AG08396 (cell line): Measurements from ENCODE around the gene NANOS2.
A peak's percentile ranks its signal among the peaks of the same experiment; 100 is the strongest.

Experiments
- DNase-seq: peaks from one replicate; pipeline ENCODE4 v3.0.0; 2012; ENCODE audit warnings: low spot score, mixed read lengths

The NANOS2 gene

DNA sequence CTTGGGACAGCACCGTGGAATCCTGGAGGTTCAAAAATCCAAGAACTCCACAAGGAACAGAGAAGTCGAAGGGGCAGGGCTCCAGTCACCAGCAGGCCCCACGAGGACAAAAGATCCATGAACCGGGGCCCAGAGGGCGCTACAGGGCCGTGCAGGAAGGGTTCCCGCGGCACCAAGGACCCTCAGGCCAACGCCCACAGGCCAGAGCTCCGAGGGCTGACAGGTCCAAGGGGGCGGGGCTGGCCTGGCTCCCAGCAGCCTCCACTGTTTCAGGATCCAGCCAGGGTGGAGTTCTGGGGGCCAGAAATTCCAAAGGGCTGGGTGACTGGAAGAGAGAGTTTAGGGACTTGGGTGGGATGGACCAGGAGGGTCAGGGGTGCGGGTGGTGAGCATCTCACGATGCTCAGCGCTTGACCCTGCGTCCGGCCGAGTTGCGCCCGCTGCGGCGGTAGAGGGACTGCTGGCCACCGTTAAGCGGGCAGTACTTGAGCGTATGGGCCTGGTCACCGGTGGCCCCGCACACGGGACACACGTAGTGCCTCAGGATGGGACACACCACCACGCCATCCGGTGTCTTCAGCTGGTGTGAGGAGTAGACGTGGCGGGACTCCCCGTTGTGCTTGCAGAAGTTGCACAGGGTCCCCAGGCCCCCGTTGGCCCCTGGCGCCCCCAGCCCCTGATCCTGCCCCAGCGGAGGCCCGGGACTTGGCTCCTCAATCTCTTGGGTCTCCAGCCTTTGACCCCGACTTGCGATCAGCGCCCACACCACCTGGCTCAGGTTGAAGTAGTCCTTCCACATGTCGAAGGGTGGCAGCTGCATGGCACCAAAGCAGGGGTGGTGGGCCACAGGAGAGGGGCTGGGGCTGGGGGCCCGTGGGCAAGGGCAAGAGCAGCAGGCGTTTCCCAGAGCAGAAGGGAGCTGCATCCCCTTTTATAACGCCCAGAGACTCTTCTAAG, at the start of gene NANOS2:
NANOS2 (minus strand) TSS at position 905 of the 957 bp plus-strand sequence; CDS start at position 820, 85 bp downstream.
- DNase-seq, result no peak

DNA sequence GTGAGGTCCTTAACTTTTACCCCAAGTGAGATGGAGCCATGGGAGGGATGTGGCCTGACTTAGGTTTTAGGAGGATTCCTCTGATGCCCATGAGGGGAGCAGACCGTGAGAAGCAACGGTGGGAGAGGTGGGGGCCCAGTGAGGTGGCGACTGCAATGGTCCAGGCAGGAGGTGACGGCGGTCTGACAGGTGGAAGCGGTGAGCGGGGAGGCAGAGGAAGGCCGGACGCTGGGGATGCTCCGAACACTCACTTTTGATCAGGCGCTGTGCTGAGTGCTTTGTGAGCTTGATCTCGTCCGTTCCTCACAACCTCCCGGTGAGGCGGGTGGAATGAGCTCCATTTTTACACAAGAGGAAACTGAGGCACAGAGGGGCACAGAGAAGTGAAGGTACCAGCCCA, 47.4 kb upstream of the NANOS2 start:
- no peak for DNase-seq

DNA sequence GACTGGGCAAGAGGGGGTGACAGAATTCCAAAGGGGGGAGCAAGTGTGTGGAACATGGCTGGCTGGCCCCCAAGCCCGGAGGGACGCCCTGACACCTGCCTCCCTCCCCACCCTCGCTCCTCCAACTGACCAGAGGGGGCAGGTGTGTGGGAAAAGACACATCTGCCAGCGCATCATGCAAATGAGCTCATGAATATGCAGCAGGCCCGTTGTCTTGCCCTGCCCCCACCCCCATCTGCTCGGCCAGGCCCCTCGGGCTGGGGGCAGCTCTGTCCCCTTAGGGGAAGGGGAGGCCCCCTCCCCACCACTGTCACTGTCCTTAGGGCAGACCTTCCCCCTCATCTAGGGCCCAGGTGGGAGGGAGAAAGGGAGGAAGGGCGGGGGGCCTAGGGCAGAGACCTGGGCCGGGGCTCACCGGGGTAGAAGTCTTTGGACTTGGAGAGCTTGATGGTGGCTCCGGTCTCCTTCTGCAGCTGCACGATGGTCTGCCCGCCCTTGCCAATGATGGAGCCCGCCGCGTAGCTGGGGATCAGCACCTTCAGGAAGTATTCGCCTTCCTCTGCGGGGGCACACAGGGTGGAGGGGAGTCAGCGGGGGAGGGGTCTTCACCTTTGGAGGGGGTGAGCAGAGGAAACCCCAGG, 46.1 kb upstream of the NANOS2 start:
- no peak for DNase-seq

DNA sequence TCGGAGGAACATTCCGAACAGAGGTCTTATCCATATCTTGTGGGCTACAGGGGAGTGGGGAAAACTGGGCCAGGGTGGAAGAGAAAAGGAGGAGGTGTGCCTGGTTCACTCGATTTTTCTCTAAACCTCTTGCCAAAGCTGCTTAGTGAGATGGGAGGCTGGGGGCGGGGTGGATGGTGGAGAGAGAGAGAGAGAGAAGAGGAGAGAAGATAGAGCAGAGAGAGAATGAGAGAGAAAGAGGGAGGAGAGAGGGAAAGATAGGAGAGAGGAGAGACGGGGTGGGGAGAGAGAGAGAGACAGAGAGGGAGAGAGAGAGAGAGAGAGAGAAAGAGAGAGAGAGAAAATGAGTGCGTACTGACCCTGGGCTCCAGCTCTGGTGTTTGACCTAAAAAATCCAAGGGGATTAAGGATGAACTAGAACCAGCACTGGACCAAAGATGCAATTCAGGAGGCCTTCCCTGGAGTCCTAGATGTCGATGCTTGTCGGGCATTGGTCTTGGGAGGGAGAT, 45.0 kb upstream of the NANOS2 start:
- no peak for DNase-seq

DNA sequence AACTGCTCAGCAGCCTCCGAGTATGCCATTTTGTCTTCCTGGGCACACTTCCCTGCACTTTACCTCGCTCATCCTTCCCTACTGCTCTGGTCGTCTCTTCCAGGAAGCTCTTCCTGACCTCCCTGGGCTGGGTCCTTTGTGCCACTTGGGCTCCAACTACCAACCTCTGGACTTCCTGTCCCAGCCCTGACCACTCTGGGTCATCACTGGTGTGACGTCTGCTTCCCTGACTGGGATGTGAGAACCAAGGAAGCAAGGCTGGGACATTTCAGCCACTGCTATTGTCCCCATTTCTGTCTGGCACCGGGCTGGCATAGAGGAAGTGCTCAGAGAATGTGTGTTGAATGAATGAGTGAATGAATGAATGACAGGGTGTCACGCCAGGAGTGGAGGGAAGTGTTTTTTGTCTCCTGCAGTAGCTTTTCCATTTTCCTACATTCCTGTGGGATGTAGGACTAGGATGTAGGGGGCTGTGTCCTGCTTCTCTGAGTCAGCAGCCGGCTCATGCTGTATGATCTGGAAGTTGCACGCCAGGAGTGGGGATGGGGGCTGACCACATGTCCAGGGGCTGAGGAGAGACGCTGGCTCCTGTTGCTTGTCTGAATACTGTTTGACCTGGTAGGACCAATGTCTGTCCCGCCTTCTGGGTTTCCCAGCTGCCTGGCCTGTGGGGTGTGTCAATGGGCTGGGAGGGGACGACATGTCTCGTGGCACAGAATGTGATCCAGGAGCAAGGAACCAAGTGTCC, 44.4 kb upstream of the NANOS2 start:
- no peak for DNase-seq

DNA sequence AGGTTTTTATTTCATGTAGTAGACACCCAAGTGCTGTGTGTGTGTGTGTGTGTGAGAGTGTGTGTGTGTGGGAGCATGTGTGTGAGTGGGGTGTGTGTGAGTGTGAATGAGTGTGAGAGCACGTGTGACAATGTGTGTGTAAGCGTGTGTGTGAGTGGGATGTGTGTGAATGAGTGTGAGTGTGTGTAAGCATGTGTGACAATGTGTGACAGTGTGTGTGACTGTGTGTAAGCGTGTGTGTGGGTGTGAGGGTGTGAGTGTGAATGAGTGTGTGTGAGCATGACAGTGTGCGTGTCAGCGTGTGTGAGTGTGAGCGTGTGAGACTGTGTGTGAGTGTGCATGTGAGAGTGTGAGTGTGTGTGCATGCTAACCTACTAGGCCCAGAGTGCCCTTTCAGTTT, 43.7 kb upstream of the NANOS2 start:
- no peak for DNase-seq

DNA sequence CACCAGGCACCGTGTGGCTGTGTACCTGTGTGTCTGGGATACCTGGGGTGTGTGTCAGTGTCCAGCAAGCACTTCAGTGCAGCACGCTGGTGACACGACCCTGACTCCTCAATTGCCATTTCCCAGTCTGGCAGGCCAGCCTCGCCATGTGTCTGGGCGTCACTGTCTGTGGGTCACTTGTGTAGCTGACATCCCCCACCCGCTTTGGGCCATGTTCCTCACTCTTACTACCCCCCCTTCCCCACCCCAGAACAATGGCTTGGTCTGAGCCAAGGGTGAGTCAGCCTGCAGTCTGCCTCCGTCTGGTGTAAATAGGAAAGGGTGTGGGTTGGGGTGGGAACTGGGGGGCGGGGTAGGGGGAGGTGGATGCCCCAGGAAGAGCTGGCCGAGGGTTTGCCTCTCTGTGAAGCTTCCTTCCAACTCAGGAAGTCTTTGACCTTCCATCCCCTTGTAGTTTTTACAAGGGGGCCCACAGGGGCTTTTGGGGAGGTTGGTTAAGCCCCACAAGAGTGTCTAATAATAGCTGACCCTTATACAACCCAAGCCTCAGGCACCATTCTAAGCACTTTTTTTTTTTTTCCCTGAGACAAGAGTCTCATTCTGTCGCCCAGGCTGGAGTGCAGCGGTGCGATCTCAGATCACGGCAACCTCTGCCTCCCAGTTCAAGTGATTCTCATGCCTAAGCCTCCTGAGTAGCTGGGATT, 41.5 kb upstream of the NANOS2 start:
- DNase-seq, result no peak

DNA sequence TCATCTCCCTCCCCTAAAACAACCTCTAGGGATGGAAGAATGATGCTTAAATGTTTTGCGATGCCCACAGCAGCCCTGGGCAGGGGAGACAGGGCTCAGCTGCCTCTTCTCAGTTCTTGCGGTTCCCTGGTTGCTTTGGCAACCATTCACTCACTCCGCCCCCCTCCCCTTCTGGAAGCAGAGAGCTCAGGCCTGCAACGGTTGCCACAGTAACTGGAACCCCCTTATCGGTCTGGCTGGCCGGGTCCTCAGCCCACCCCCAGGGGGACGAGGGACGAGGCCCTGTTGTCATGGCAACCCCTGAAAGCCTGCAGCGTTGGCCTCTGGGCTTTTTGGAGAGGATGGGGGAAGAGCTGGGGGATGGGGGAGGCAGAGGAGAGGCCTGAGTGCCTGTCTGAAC, 39.6 kb upstream of the NANOS2 start:
- DNase-seq, result no peak

DNA sequence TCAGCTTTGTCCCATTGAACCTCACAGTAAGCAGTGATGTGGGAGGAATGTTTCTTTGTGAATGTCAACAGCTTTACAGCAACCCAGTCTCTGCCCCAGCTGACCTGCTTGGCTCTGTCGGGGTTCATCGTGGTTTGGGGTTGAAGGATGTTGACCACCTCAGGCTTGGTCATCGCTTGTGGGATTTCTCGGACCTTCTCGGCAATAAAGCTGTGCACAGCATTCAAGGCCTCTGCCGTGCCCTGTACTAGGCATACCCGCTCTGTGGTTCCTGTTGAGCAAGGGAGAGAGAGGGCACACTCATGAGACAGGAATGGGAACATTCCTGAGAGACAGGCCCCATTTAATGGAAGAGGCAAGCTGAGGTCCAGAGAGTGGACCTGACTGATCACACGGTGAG, 39.1 kb upstream of the NANOS2 start:
- no peak for DNase-seq

DNA sequence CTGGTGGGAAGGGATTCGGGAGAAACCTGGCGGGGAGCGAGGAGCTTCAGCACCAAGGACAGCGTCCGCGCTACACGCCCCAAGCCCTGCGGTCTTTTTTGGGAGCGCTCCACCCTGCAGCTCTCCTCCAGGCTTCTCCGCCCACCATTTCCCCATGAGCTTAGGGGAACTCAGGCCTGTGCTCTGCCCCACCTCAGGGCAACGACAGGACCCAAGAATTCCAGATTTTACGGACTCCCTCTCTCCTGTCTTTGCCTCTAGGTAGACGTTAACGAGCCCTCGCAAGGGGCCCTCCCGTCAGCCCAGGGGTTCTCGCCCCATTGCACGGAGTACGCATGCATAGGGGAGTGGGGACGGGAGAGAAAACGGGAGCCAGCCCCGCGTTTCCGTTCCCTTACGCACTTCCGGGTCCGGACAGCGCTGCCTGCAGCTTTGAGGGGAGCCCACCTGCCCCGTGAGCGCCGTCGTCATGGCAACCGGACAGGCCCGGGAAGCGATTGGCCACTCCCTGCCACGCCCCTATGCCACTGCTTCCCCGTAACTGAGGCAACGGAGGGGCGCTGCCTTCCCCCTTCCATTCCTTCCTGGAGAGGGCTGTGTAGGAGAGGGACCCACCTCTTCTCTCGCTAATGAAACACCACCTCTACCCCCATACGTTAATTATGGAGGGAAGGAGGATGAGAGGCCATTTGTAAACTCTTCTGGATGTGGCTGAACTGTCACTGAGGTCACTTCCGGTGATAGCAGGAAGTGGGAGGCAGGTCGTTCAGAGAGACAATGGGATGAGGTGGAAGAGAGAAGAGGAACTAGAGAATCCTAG, 38.3 kb upstream of the NANOS2 start:
- DNase-seq, result peak; percentile 84

DNA sequence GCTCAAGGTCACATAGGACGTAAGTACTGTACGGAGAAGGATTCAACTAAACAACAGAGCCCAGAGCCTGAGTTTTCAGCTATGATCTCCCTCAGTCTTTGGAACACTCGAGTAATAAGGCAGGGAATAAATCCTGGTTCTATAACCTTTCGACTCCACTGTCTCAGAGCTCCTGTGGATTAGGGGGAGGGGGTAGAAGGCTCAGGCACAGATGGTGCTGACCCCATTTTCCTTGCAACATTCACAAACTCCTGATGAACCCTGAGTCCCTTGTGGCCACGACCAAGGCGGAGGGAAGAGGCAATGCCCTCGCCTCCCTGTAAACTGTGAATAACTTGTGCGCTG, 37.7 kb upstream of the NANOS2 start:
- no peak for DNase-seq

DNA sequence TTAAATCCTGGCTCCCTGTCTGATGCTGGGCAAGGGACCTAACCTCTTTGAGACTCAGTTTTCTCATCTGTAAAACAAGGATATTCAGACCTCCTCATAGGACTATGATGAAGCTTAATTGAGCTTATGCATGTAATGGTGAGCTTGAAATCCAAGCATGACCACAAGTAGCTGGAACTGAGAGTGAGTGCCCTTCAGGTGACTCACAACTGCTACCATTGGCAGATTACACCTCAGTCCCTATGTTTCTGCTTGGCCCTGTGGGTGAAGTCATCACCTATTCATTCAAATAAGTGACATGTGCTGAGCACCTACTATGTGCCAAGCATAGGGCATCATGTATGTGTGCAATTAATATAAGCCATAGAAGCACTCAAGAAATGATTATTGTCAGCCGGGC, 33.3 kb upstream of the NANOS2 start:
- DNase-seq, result peak; percentile 42

DNA sequence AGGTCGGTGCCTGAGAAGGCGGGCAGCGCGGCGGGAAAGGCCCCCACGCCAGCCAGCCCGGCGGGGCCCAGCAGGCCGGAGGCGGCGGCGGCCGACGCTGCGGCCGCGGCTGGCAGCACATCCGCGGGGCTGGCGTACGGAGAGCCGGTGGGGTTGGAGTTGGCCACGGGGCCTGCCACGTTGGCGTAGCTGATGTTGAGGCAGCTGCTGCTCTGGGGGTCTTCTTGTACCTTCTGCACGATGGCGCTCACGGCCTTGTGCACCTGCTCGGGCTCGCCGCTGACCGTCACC, 25.9 kb upstream of the NANOS2 start:
- no peak for DNase-seq

DNA sequence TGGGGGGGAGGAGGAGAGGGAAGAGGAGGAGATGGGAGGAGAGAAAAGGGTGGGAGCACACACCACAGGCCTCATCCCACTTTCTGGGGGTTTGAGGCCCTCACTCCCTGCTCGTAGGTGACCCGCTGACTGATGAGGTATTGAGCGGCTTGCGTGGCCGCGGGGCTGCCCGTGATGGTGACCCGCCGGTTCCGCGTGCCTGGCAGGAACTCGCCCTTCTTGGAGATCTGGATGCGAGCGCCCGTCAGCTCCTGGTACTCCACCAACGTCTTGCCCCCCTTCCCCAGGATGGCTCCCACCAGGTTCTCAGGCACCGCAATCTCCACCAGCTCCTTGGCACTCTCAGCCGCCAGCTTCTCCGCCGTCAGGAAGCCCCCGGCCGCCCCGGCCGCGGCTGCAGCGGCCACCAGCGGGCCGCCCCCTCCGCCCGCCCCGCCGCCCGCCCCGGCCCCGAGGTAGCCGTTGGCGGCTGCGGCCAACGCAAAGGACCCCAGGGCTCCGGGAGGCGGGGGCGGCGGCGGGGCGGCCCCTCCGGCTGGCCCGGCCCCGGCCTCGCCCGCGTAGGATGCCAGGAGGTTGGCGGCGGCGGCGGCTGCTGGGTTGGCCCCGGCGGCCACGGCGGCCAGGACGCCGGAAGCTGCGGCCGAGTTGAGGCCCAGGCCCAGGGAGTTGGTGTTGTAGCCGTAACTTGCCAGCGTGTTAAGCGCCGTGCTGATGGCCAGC, 25.4 kb upstream of the NANOS2 start:
- no peak for DNase-seq

DNA sequence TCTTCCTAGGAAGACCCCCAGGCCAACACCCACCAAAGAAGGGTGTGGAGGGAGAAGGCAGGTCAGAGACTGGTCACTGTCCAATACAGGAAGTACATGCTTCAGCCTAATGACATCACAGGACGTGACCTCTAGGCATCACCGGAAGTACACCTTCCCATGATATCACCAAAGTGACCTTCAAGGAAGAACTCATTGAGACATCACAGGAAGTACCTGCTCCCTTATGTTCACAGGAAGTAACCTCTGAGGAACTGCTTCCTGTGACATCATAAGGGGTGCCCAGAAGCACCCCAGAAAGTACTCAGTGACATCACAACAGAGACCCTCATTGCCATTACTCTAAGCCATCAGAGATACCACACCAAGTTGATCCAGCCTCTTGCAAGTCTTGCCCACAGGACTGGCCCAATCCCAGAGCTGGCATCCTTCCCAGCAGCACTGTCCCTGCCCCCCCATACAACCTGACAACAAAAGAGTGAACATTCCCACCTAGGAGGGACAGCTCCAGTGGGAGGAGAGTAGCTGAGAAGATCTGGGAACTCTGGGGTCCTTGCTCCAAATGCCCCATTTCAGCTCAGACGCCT, 24.2 kb upstream of the NANOS2 start:
- no peak for DNase-seq

DNA sequence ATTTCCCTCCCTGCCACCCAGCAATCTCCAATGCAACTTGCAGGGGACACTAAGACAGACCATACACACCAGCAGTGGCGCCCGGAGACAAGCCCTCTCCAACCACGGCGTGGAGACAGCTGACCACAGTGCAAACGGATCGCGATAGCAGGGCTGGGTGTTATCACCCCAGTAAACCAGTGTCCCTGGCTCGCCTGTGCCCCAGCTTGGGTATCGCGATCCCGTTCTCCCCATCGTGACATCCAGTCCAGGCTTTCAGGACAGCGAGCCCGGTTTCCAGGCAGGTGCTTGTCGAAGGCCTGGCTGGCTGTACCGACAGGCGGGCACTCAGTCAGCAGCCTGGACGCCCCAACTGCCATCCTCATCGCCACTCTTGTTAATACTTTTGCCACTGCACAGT, 20.7 kb upstream of the NANOS2 start:
- no peak for DNase-seq

DNA sequence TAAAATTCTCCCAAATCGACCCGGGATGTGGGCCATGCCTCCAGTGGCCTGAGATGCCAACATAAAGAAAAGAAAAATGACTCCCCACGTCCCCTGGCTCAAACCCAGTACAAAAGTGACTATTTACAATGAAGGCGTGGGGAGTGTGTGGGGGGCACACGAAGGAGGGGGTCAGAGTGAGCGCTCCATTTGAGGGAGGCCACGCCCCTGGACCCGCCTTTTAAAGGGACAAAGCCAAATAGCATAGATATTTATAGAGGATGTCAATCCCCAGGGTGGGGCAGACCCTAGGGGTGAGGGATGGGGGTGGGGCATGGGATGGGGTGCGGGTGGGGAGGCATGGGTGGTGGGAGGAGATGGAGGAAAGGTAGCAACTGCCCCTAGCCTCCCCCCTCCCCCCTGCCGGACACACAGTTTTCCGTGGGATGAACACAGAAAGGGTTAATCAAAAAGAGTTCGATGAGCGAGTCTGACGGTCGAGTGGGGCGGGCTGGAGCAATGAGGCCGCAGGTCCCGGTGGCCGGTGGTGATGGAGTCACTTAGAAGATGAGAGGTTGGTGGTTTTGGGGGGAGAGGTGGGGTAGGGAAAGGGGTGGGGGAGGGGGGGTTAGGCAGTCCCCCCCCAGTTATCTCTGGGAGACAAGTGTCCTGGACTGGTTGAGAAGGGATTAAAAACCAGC, 20.1 kb upstream of the NANOS2 start:
- no peak for DNase-seq

DNA sequence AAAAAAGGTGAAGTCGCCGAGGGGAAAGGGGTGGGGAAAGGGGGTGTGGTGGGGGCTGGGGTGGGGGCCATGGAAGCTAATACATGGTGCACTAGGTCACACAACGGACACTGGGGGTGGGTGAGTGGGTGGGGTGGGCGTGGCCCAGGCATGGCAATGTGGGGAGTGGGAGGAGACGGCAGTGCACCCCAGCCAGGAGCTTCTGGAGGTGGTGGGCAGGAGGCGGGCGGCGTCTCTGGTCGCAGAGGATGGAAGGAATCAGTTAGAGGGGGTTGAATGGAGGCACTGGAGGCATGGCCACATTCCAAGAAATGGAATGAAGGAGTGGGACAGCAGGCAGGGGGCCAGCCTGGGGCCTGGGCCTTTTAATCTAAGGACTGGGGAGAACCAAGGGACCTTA, 19.2 kb upstream of the NANOS2 start:
- no peak for DNase-seq

DNA sequence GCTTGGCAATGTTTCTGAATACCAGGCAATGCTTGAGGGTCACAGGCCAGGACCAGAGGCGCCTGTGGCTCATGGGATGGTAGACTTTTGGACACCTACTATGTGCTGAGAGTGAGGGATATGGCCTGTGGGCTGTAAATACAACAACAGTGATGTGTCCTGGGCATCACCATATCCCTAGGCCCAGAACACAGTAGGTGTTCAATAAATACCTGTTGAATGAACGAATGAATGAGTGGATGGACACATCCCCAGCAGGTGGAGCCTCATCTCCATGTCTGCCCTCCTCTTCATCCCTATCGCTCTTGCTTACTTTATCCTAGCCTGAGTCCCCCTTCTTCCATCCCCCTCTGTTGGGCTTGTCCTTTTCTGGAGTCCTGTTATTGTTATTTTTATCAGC, 16.5 kb upstream of the NANOS2 start:
- no peak for DNase-seq

DNA sequence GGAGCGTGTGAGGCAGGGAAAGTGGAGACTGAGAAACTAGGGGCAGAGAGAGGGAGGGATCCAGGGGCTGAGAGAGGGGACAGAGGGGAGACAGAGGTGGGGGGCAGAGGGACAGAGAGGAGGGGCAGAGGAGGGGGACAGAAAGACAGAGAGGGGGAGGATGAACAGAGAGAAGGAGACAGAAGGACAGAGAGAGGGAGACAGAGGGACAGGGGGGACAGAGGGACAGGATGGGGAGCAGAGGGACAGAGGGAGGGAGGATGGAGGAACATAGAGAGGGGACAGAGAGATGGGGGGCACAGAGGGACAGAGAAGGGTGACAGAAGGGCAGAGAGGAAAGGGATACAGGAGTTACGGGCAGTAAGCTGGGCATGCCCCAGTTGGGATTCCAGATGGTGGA, 14.7 kb upstream of the NANOS2 start:
- no peak for DNase-seq
